ENCODE results near the gene TMEM141.
"Not testable (repeated sequence)": the region's sequence is repeated elsewhere in the genome, so short reads cannot be mapped to it uniquely, and the experiment has no call there.

The TMEM141 gene

DNA sequence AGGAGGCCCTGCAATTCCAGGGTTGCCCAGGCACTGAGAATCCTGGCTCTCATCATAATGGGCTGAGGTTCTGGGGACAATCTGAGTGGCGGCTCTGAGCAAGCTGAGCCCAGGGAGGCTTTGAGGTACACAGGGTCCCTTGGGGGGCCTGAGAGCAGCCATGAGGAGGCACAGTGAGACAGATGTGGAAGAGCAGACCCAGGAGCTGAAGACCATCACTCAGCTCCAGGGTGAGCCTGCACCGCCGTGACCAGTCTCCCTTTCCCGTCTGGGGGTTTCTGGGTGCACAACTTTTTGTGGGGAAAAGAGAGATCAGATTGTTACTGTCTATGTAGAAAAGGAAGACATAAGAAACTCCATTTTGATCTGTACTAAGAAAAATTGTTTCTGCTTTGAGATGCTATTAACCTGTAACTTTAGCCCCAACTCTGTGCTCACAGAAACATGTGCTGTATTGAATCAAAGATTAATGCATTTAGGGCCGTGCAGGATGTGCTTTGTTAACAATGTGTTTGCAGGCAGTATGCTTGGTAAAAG lies 5.2 kb downstream of the TMEM141 start, which contains the start of gene CCDC183:
Gene CCDC183 (plus strand): TSS at position 101 of the 537 bp plus-strand sequence. CDS start 60 bp downstream, at position 161.
- DNase-seq, result no peak

DNA sequence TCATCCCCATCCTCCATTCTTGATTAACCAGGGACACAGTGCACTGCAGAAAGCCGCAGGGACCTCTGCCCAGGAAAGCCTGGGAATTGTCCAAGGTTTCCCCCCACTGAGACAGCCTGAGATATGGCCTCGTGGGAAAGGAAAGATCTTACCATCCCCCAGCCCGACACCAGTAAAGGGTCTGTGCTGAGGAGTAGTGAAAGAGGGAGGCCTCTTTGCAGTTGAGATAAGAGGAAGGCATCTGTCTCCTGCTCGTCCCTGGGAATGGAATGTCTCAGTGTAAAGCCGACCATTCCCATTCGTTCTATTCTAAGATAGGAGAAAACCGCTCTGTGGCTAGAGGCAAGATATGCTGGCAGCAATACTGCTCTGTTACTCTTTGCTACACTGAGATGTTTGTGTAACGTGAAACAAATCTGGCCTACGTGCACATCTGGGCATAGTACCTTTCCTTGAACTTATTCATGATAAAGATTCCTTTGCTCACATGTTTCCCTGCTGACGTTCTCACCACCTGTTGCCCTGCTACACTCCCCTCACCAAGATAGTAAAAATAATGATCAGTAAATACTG lies 5.7 kb downstream of the TMEM141 start:
- DNase-seq, result not testable (repeated sequence)

DNA sequence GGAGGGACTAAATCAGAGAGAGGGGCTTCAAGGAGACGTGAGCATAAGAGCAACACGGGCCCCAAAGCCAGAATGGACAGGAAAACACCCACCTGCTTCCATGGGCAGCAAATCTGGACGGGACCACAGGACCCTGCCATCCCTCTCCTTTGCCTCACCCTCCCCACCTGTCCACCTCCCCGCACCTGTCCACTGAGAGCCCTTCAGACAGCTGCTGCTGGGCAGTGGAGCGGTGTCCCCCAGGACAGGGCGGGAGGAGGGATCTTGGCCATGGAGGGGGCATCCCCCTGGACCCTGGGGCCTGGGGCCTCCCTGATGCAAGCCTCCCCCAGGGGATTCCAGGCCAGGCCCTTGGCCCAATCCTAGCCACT lies 7.5 kb downstream of the TMEM141 start:
- no peak for DNase-seq

DNA sequence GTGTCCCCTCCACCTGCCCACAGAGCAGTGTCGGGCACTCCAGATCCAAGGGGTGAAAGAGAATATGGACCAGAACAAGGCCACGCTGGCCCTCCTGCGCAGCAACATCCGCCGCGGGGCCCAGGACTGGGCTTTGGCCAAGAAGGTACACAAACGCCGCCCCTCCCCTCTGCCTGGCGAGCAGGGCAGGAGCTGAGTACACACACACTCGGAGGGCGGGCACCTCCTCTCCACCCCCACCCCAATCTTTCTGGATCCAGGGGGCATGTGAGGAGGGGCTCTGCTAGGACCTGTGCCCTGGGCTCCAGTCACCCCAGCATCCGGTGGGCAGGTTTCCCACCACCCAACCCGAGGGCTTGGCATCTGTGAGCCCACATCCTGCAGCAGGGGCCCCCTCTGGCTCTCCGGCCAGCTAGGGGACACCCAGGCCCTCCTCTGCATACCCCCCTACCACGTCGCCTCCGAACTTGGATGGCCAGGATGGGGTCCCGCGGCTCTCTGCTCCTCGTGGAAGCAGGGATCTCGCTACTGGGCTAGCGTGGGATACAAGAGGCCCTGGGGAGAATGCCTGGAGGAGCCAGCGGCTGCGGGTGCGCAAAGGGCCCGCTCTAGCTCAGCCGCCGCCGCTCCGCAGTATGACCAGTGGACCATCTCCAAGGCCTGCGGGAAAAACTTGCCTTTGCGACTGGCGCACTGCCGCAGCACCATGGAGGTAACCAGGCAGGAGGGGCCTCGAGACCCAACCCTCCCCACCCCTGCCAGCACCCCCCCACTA lies 8.1 kb downstream of the TMEM141 start:
- no peak for DNase-seq

DNA sequence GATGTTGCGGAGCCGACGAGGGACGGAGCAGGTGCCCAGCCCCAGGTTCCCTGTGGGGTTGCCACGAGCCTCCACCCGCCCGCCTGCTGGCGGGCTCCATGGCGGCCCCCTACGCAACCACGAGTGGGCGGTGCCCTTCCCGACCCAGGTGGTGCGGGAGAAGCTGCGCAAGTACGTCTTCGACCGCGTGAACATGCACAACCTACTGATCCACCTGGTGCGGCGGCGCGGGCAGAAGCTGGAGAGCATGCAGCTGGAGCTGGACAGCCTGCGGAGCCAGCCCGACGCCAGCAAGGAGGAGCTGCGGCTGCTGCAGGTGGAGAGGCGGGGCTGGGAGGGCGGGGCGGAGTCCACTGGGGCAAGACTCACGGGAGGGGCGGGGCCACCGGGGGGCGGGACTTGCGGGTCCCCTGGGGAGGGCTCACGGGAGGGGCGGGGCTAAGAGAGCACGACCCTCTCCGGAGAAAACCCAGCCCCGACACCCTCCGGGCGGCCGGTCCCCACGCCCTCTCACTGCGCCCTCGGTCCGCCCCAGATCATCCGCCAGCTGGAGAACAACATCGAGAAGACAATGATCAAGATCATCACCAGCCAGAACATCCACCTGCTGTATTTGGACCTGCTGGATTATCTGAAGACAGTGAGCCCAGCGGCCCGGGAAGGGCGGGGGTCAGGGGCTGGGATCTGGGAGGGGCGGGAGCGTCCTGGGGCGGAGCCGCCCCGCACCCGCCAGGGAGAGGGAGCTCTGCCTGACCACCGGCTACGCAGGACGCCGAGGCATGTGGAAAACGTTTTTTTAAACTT lies 8.9 kb downstream of the TMEM141 start:
- peak; percentile 64 to 80 for DNase-seq

DNA sequence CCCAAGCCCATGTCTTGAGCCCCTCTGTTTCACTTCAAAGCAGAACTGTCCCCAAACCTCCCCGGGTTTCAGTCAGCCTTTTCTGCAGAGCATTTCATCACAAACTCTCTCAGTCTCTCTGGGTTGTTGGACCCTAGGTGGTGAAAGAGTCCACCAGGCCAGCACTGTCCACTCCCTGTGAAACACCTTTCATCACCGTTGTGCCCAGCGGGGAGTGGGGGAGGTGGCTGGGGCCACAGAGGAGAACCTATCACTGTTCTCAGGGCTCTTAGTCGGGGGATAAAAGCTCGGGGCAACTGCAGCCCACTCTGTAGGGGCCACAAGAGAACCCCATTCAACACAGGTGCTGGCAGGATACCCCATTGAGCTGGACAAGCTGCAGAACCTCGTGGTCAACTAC lies 11.2 kb downstream of the TMEM141 start:
- DNase-seq, result no peak

DNA sequence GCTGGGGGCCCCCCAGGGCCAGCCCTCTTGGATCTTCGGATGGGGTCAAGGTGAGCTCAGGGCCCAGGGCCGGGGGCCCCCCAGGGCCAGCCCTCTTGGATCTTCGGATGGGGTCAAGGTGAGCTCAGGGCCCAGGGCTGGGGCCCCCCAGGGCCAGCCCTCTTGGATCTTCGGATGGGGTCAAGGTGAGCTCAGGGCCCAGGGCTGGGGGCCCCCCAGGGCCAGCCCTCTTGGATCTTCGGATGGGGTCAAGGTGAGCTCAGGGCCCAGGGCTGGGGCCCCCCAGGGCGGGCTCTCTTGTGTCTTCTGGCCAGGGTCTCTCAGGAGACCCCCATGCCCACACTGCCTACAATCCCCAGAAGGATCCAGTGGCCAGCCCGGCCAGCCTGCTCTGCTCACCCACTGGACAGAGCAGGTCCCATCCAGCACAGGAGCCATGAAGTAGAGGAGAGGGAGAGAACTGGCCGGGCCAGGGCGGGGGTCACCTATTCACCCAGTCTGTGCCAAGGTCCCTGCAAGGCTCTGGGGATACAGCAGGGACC lies 11.9 kb downstream of the TMEM141 start:
- DNase-seq, result not testable (repeated sequence)

DNA sequence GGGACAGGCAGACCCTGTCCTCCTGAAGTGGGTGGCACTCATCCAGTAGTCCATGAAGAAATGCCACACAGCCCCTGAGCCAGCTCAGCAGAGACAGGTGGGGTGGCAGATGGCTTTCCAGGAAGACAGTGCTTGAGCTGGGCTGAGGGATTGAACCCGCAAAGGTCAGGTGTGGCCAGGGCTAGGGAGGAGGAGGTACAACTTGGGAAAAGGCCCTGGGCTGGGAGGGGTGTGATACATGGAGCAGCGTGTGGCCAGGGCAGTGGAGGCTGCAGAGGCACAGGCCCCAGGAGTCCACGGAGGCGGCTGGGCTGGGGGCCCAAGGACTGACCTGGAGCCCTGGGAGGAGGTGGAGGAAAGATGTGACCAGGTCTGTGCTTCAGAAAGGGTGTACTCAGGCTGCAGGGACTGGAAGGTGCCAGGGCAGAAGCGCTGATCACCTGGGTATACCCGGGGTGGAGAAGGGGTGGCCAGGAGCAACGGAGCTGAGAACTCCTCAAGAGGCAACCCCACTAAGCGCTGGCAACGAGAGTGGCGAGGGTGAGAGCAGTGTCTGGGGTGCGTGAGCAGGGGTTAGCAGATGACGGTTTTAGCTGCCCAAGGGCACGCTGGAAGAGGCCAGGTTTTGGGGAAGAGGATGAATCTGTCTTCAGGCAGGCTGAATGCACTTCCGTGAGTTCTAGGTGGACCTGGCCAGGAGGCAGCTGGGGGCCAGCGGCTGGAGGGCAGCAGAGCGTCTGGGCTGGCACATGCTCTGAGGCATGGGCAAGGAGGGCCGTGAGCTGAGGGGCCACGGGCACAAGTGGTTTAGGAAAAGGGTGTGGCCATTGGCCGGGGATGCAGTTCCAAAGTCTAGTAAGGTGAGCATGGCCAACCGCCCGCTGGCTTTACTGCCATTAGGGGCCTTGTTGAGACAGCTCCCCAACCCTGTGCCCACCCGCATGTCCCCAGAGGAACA lies 12.7 kb downstream of the TMEM141 start:
- DNase-seq, result no peak

DNA sequence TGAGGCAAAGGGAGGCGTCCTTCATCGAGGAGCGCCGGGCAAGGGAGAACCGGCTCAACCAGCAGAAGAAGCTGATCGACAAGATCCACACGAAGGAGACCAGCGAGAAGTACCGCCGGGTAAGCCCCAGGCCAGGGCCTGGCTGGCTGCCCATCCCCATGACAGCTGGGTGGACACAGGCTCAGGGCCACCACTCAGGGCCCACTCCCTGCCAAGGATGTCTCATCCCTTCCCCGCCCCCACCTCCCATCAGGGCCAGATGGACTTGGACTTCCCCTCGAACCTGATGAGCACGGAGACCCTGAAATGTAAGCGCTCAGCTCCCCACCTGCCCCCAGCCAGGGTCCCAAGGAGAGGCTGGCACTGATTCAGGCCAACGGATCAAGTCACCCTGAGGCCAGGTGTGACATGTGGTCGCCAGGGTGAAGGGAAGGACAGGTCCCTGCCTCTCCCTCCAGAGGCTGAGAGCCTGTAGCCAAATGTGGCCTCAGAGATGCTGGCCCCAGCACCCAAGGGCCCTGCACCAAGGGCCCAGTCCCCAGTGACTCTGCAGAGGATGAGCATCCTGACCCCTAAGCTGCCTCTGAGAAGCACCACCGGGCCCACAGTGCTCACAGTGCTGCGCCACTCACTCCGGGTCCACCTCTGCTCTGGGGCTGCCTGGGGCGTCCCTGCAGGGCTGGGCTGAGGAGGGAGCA lies 13.5 kb downstream of the TMEM141 start:
- no peak for DNase-seq

DNA sequence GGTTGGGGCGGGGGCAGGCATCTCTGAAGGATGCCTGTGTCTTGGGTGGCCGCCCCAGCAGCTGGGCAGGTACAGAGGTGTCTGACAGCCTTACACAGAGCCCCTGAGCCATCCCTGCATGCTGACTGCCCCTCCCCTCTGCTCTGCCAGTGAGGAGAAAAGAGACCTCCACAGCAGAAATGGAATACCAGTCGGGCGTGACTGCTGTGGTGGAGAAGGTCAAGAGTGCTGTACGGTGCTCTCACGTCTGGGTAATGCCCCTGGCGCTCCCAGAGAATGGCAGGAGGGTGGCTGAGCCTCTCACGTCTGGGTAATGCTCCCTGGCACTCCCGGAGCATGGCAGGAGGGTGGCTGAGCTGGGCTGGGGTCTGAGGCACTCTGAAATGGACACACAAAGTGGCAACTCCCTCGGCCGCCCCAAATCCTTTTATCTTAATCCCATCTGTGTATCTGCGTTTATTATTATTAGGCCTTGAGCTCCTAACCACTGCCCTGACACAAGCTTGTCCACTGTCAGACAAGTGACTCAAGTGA lies 14.1 kb downstream of the TMEM141 start:
- DNase-seq, result no peak

DNA sequence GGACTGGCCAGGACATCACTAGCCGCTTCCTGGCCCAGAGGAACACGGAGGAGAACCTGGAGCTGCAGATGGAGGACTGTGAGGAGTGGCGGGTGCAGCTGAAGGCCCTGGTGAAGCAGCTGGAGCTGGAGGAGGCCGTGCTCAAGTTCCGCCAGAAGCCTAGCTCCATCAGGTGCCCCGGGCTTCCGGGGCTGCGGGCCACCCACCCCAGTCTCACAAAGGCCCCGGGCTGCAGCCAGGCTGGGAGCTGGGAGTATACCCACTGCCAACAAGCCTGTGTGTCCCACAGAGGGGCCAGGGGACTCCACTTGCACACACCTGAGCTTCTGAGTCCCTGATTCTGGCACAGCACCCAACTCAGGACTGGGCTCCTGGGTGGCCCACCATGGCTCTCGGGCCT lies 14.9 kb downstream of the TMEM141 start:
- DNase-seq, result no peak

DNA sequence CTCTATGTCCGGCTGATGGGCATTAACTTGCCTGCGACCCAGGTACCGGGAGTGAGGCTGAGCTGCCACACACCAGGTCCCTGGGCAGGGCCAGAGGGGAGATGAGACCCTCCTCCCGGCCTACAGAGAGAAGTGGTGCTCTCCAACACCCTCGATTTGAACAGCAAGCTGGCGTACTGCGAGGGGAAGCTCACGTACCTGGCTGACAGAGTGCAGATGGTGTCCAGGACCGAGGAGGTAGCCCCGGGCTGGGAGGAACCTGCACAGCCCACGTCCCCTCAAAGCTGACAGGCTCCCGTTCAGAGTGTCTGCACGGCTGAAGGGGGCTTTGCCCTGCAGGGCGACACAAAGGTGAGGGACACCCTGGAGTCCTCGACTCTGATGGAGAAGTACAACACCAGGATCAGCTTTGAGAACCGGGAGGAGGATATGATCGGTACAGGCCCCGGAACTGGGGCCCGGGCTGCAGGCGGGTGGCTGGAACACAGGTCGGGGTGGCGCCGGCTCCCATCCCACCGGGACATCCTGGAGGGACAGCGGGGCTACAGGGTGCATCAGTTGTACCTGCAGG lies 15.6 kb downstream of the TMEM141 start:
- DNase-seq, result no peak

DNA sequence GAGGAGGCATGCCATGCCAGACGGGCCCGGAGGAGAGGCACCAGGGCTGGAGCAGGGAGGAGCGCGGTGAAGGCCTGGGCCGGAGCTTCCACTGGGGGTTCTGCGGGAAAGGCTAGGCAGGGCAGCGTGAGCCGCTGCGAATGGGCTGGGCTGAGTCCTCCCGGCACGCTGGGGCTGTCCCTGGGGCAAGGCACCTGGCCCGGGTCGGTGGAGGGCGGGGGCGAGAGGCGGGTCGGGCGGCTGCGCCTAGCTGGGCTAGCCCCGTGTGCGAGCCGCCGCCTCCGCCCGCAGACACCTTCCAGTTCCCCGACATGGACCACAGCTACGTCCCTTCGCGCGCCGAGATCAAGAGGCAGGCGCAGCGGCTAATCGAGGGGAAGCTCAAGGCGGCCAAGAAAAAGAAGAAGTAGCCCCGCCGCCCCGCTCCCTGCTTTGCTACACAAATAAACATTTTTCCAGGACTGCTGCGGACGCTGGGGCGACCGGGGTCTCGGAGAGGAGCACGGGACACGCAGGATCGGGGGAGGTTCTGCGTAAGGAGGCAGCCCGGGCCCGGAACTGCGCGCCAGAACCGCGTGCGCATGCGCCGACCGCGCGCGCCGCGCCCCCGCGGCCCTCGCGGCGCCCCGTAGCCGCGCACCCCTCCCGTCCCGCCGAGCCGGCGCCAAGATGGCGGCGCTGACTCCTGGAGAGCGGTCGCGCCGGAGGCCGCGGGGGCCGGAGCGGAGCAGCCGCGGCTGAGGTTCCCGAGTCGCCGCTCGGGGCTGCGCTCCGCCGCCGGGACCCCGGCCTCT lies 16.3 kb downstream of the TMEM141 start, which contains the start of gene RABL6:
Gene RABL6 (plus strand): TSS at position 668 of the 794 bp plus-strand sequence. CDS start 249 bp downstream, outside the sequence.
- peak; percentile 9 to 39 for DNase-seq

DNA sequence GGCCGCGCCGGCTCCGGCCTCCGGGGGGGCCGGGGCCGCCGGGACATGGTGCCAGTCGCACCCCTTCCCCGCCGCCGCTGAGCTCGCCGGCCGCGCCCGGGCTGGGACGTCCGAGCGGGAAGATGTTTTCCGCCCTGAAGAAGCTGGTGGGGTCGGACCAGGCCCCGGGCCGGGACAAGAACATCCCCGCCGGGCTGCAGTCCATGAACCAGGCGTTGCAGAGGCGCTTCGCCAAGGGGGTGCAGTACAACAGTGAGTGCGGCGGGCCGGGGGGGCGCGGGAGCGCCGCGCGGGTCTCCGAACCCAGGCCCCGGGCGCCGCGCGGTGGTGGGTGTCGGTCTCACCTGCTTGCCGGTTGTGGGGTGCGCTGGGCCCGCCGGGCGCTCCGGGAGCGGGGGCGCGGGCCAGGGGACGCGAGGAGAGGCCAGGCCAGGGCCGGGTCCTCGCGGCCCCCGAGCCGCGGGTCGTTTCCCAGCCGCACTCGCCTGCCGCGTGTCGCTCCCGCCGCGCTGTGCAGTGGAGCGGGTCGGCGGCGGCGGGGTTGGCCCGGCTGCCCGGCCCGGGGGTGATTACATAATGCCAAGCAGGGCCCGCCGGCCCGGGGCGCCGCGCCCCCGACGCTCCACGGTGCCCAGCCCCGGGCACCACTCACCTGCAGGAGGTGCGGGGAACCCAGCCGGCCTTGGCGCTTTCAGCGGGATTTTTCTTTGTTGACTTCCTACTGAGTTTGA lies 17.1 kb downstream of the TMEM141 start:
- DNase-seq, result no peak

DNA sequence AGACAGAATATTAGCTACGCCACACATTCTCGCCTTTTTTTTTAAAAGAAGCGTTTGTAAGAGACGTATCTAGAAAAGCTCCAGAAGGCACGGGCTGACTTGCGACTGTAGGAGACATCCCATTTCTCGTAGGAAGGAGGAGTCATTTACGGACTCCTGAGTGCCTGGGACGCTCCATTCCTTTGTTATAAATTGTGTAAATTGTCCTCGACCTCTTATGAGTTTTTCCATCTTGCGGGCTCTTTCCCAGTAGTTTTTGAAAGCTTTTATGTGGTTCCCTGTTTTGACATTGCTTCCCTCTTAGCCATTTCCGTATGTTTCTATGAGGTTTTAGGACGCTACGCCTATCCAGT lies 17.6 kb downstream of the TMEM141 start:
- DNase-seq, result no peak

DNA sequence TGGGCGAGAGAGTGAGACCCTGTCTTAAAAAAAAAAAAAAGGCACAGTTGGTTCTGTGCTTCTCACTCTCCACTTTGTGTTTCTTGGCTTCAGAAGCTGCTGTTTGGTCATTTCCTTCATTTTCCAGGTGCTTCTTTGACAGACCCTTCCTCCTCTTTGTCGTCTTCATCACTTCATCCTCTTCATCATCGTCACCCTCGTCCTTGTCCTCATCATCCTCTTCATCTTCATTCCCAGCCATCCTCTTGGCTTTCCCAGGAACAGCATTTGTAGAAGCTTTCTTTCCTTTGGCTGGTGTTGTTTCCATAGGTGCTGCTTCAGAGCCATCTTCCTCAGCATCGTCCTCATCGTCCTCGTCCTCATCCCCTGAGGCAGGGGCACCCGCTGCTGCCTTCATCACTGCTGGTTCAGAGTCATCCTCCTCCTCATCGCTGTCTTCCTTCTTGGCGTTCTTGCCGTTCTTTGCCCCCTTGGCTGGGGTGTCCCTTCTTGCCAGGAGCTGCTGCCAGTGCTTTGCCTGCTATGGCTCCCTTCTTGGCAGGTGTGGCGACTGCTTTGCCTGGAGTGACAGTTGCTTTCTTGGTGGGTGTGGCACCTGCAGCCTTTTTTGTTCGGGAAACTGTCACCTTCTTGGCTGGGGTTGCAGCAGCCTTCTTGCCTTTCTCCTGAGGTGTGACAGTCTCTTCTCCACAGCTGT lies 23.7 kb downstream of the TMEM141 start:
- no peak for DNase-seq

DNA sequence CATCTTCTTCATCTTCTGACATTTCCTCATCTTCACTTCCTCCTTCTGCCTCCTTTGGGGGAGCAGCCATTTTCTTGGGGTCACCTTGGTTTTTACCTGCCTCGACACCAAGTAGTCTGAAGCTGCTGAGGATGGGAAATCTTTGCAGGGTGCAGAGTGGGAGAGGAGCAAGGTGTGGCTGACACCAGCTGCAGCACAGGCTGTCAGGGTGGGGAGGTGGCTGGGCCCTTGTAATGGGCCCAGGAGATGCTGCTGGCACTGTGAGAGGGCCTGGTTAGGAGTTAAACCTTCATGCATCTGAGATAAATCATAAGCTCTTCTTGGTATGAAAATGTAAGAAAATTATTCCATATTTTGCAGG lies 24.3 kb downstream of the TMEM141 start:
- no peak for DNase-seq

Measured in NCI-H187 (cell line).